IPS-15b (cell line): ENCODE results near the gene OR8B4.

Source experiments
- H3K27me3 ChIP-seq: one replicate; pipeline ENCODE4 v1.6.1; 2013; ENCODE audit warnings: low read length; ENCODE audit not compliant: control insufficient read depth, insufficient read depth
- H3K36me3 ChIP-seq: one replicate; pipeline ENCODE4 v1.6.1; 2013; ENCODE audit warnings: low read length; ENCODE audit not compliant: control insufficient read depth, insufficient read depth
- H3K4me1 ChIP-seq: one replicate; pipeline ENCODE4 v1.6.1; 2013; ENCODE audit warnings: mild to moderate bottlenecking, low read length; ENCODE audit not compliant: control insufficient read depth, insufficient read depth
- H3K4me3 ChIP-seq: one replicate; pipeline ENCODE4 v1.5.1; 2013; ENCODE audit warnings: low read depth, low read length
- H3K9ac ChIP-seq: one replicate; pipeline ENCODE4 v1.6.1; 2013; ENCODE audit warnings: low read depth, mild to moderate bottlenecking, low read length
- H3K9me3 ChIP-seq: one replicate; pipeline ENCODE4 v1.6.1; 2013; ENCODE audit warnings: mild to moderate bottlenecking, low read length; ENCODE audit not compliant: control insufficient read depth, insufficient read depth

Gene OR8B4

DNA sequence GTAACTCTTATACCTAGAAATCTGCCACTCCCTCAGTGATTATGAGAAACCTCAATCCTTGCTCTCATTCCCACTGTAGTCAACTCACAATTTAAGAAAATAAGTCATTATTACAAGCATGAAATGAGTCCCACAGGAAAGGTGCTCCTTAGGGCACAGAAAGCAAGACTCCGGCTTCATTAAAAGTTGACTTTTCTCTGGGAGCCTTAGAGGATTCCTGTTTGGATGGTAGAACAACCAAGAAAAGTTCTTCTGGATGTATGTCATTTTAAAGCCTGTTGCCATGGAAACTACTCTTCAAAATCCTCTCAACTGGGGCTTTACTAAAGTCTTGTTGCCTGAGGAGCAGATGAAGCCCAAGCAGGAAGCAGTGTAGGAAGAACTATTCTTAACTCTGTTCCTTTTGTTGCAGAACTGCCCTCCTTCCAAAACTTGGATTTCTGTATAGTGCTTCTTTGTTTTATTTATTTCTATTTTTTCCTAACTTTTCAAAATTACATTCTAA is 21.0 kb upstream of the OR8B4 start, which contains the start of gene OR8B8:
OR8B8 (minus strand) TSS at position 51 of the 505 bp plus-strand sequence. CDS start 4,611 bp downstream, outside the sequence.
- no peaks in the 10 kb centered on the region for H3K4me1 ChIP-seq
- no peak within 1 kb of the TSS for H3K4me3 ChIP-seq
- H3K9ac ChIP-seq: no peak within 1 kb of the TSS
- no peaks in the 10 kb centered on the region for H3K9me3 ChIP-seq
- no peaks in the 10 kb centered on the region for H3K36me3 ChIP-seq
- no peaks in the 10 kb centered on the region for H3K27me3 ChIP-seq

DNA sequence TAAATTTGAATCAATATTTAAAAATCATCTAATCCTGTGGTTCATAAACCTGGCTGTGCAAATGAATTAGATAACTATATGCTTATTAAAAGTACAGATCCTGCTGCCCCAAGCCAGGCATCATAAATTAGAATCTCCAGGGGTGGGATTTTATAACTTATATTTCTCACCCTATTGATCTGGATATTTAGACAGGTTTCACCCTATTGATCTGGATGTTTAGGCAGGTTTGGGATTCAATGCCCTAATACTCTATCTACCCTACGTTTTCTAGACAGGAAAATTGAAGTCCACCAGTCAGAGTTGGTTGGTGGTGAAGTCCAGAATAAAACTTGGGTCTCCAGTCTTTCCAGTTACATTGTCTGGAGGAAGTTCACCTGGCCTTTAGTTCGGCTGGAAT is 18.2 kb upstream of the OR8B4 start:
- no peaks in the 10 kb centered on the region for H3K36me3 ChIP-seq
- H3K4me1 ChIP-seq: no peaks in the 10 kb centered on the region
- H3K4me3 ChIP-seq: no peak overlapping the region
- no peaks in the 10 kb centered on the region for H3K9me3 ChIP-seq
- H3K9ac ChIP-seq: no peak overlapping the region
- H3K27me3 ChIP-seq: no peaks in the 10 kb centered on the region

DNA sequence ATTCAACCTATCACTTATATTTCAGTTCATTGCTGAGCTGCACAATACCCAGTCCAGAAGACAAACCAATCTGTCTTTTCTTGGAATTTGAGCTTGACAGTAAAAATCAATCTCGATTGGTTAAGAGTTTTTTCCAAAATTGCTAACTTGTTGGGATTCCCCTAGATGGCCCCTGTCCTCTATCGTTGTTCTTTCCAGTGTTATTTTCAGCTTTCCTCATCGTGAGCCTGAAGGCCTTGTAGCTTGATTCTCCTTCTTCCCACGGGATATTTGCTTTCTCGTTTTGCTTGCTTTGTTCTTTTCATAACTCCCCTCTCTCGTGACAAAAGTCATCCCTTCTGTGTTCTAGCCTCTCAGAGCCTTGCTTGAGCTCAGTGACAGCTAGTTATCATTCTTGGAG is 17.8 kb upstream of the OR8B4 start:
- Histone ChIP-seq H3K9me3 (no peaks in the 10 kb centered on the region), H3K4me1 (no peaks in the 10 kb centered on the region), H3K27me3 (no peaks in the 10 kb centered on the region), H3K4me3 (no peak overlapping the region), H3K36me3 (no peaks in the 10 kb centered on the region), H3K9ac (no peak overlapping the region)

DNA sequence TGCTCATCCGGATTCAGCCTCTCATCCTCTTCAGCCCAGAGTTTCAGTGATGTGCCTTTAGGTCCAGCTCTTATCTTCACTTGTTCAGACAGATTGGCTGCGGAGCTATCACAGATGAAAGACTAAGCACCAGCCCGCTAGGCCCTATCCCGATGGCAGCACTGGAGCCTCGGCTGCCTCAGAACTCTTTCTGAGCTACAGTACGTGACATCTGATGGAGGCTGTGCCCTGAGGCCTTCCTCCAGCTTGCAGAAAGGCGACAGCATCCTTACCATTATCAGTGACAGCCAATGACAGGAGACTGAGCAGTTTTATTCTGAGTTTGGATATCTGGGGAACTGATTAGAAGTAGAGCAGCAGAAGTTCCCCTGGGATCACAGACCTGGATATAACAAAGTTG is 16.8 kb upstream of the OR8B4 start:
- Histone ChIP-seq H3K4me3 (no peak overlapping the region), H3K27me3 (no peaks in the 10 kb centered on the region), H3K9ac (no peak overlapping the region), H3K36me3 (no peaks in the 10 kb centered on the region), H3K9me3 (no peaks in the 10 kb centered on the region), H3K4me1 (no peaks in the 10 kb centered on the region)

DNA sequence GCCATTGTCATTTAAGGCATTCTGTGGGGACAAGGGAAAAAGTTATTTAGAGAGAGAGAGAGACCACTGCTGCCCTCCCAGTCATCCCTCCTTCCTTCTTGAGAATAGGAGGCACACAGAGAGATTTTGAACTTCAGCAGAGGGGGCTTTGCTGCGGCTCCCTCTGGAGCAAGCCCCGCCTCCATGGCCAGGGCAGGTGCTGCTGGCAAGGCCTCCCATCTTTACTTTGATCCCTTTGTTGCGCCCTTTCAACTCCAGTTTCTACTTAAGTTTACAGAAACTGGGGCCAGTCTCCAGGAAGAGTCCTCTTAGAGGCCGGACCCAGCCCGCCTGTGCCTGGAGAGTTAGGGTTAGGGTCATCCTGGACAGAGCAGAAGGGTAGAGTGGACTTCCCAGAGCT is 16.4 kb upstream of the OR8B4 start:
- Histone ChIP-seq H3K9ac (no peak overlapping the region), H3K4me1 (no peaks in the 10 kb centered on the region), H3K27me3 (no peaks in the 10 kb centered on the region), H3K9me3 (no peaks in the 10 kb centered on the region), H3K36me3 (no peaks in the 10 kb centered on the region), H3K4me3 (no peak overlapping the region)

DNA sequence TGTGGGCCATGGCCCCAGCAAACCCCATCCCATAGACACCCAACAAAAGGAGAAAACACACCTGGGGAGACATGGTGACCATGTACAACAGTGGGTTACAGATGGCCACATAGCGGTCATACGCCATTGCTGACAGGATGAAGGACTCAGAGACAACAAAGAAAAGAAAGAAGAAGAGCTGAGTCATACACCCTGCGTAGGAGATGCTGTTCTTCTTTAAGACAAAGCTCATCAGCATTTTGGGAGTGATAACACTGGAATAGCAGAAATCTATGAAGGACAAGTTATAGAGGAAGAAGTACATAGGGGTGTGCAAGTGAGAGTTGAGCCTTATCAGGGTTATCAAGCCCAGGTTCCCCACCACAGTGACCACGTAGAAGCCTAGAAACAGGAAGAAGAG is 15.9 kb upstream of the OR8B4 start:
- Histone ChIP-seq H3K4me1 (no peaks in the 10 kb centered on the region), H3K9me3 (no peaks in the 10 kb centered on the region)

DNA sequence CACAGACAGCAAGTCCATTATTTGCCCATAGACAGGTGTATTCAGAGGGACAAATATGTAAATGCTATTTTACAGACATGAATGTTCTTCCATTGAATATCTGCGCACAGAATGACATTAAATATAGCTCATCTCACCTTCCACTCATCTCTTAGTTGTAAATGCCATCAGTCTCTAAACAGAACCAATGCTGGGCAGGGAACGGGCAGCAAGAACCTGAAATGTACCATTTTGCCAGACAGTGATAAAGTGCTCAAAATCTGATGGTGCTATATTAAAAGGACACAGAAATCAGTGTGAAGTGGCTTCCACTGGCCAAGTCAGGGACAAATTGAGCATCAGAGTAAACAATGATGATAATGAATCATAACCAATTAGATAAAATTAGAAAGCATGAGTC is 10.0 kb upstream of the OR8B4 start:
- H3K27me3 ChIP-seq: no peaks in the 10 kb centered on the region
- H3K4me1 ChIP-seq: no peaks in the 10 kb centered on the region
- H3K36me3 ChIP-seq: no peaks in the 10 kb centered on the region
- no peak overlapping the region for H3K9ac ChIP-seq
- no peaks in the 10 kb centered on the region for H3K9me3 ChIP-seq
- no peak overlapping the region for H3K4me3 ChIP-seq

More for the DNA sequence above, 15.9 kb upstream of the OR8B4 start:
- Histone ChIP-seq H3K27me3 (no peaks in the 10 kb centered on the region), H3K9ac (no peak overlapping the region), H3K36me3 (no peaks in the 10 kb centered on the region), H3K4me3 (no peak overlapping the region)

DNA sequence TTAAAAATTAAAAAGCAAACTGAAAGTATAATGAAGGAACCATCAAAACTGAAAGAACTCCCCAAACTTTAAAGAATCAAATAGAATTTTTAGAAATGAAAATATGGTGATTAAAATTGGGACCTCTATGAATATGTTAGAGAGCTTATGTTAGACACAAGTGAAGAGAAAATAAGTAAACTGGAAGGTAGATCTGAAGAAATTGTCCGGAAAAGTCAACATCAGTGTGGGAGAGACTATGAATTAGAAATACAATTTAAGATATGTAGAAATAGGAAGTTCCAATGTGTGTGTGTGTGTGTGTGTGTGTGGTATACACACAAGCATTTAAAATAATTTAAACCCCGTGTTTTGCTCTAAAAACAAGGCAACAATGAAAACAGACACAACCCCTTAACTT is 4.9 kb upstream of the OR8B4 start:
- no peak overlapping the region for H3K4me3 ChIP-seq
- no peaks in the 10 kb centered on the region for H3K9me3 ChIP-seq
- no peaks in the 10 kb centered on the region for H3K4me1 ChIP-seq

DNA sequence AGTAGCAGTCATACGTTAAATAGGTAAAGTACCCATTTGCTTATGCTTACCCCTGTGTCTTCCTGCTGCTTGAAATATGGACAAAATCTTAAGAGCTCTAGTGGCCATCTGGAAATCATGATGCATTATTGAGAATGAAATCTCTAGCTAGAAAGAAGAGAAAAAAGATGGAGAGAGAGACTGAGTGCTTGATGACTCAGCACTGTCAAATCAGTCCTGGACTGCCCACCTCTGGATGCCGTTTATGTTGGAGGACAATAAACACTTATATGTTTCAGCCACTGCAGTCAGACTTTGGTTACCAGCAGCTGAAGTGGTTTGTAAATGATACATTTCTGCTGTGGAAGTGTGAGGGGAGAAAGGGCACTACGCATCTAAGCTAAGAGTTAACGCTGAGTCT is 3.6 kb downstream of the OR8B4 start:
- no peak overlapping the region for H3K9ac ChIP-seq

More for the DNA sequence above, 4.9 kb upstream of the OR8B4 start:
- Histone ChIP-seq H3K36me3 (no peaks in the 10 kb centered on the region), H3K9ac (no peak overlapping the region), H3K27me3 (no peaks in the 10 kb centered on the region)

DNA sequence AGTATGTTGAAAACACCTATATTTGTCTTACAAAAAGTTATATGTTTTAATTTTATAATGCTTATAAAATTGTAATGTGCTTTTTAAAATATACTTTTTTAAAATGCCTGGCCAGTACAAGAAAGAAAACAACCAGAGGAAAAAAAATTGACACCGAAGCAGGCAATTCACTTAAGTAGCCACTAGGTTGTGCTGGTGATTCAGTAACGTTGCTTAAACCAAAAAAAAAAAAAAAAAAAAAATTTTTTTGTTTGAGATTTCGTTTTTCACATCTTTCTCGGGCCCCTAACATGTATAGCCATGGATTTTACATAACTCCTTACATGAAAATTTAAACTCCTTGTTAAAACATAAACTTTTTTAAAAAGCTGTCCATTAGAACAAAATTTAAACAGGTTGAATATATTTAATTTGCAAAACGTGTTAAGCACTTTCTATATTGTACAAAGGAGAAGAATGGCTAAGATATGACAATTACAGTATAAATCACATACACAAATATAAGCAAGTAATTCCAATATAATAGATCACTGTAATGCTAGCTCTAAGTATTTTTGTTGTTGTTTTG is 9.2 kb downstream of the OR8B4 start:
- Histone ChIP-seq H3K9ac (no peak overlapping the region), H3K36me3 (no peaks in the 10 kb centered on the region), H3K4me1 (no peaks in the 10 kb centered on the region), H3K27me3 (no peaks in the 10 kb centered on the region), H3K4me3 (no peak overlapping the region), H3K9me3 (no peaks in the 10 kb centered on the region)

More for the DNA sequence above, 3.6 kb downstream of the OR8B4 start:
- no peaks in the 10 kb centered on the region for H3K36me3 ChIP-seq
- H3K9me3 ChIP-seq: no peaks in the 10 kb centered on the region
- H3K4me1 ChIP-seq: no peaks in the 10 kb centered on the region
- H3K4me3 ChIP-seq: no peak overlapping the region
- no peaks in the 10 kb centered on the region for H3K27me3 ChIP-seq

DNA sequence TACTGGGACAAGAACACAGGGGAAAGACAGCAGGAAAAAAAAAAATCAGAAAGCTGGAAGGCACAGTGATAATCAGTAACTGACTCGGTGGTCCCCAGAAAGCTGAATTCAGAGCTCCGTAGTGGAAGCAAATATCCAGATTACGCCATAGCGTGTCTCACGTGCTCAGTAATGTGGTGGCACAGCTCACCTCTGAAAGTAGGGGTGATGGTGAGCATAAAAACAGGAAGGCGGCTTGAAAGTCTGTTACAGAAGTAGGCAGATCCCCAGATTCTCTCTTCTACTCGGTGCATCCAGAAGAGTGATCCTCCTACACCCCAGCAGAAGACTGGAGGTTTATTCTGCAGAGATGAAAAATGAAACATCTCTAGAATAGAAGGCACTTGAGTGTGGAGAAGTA is 14.8 kb downstream of the OR8B4 start:
- H3K9me3 ChIP-seq: no peaks in the 10 kb centered on the region
- no peaks in the 10 kb centered on the region for H3K27me3 ChIP-seq
- no peaks in the 10 kb centered on the region for H3K4me1 ChIP-seq
- no peak overlapping the region for H3K4me3 ChIP-seq
- H3K9ac ChIP-seq: no peak overlapping the region
- H3K36me3 ChIP-seq: no peaks in the 10 kb centered on the region

DNA sequence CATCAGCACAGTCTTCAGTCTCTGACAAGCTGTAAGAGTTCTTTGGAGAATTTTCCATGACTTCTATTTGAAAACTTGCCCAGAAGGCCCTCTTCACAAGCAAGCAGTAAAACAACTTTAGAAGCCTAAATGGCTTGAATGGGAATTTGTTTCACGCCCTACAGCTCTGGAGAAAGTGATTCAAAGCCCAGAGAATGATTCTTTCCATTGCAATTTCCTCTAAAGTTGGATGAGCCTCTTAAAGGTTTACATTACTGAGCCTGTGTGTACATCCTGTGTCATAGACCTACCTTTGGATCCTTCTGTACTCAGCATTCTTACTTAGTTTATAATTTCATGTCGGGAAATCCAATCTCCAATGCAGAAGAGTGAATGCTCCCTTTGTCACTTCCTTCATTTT is 19.1 kb downstream of the OR8B4 start:
- no peaks in the 10 kb centered on the region for H3K4me1 ChIP-seq
- no peaks in the 10 kb centered on the region for H3K9me3 ChIP-seq
- H3K36me3 ChIP-seq: no peaks in the 10 kb centered on the region
- H3K9ac ChIP-seq: no peak overlapping the region
- no peak overlapping the region for H3K4me3 ChIP-seq
- H3K27me3 ChIP-seq: no peaks in the 10 kb centered on the region
